Muscle layer of duodenum (tissue), 2 donors: ENCODE data around the gene KCNK18.
A peak's percentile ranks its signal among the peaks of the same experiment; 100 is the strongest.

Experiments
- H3K27ac ChIP-seq: one replicate; pipeline ENCODE4 v1.7.0; 2013; ENCODE audit warnings: mild to moderate bottlenecking, low read length
- H3K27me3 ChIP-seq: one replicate; pipeline ENCODE4 v1.7.0; 2013; ENCODE audit warnings: low read depth, mild to moderate bottlenecking, control low read depth, low read length
- H3K36me3 ChIP-seq, 2 donors: one replicate each; pipeline ENCODE4 v1.7.0; 2013; ENCODE audit warnings: low read length in 2 of 2, control low read depth in 1 of 2, mild to moderate bottlenecking in 1 of 2; ENCODE audit not compliant: insufficient read depth in 2 of 2, control insufficient read depth in 1 of 2
- H3K4me1 ChIP-seq, 2 donors: one replicate each; pipeline ENCODE4 v1.7.0; 2013; ENCODE audit warnings: low read length in 2 of 2, mild to moderate bottlenecking in 2 of 2, control low read depth in 1 of 2, moderate library complexity in 1 of 2; ENCODE audit not compliant: insufficient read depth in 2 of 2, control insufficient read depth in 1 of 2
- H3K4me3 ChIP-seq, 2 donors: one replicate each; pipeline ENCODE4 v1.7.0; 2013; ENCODE audit warnings: low read length in 2 of 2, low read depth in 1 of 2, mild to moderate bottlenecking in 1 of 2
- H3K9me3 ChIP-seq, 2 donors: one replicate each; pipeline ENCODE4 v1.7.0; 2013; ENCODE audit warnings: low read length in 2 of 2, control low read depth in 1 of 2, mild to moderate bottlenecking in 1 of 2; ENCODE audit not compliant: control insufficient read depth in 1 of 2
- donor health status: healthy.

The KCNK18 gene

DNA sequence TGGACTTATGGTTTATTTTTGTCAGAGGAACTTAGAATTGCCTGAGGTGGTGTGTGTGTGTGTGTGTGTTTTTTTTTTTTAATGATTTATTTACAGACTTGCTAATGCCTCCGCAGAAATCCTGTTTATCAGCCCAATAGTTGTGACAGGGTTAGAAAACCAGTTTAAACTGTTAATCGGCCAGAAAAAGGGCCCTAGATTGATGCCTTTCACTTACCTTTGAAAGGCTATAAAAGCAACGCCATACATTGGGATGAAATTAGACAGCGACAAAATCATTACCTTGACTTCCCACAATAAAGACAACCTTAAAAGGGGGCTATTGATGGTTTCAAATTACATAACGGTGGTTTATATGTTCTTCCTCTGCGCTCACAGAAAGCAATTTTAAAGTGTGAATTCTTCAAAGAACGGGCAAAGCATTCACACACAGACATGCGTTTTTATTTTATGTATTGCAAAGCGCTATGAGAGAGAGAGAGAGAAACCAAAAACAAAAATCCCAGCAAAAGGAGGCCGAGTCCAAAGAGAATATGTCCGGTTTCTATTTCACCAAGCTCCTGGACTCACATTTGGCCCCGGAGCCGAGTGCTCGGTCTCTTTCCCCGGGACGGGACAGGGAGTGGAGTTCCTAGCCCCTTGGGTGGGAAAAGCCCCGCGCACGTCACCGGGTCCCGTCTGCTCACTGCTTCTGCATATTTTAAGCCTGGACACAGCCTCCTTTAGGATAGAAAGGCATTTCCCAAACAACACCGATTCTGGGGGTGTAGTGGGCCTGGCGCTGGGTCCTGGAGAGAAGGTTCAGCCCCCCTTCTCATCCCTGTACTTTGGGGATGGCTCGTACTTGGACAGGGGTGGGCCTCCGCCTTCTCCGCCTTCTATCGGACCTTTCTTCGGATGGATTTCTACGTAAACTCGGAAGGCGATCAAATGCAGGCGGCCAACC, 32.4 kb upstream of the KCNK18 start:
- Histone ChIP-seq H3K36me3 (no peaks in the 10 kb centered on the region), H3K27ac (no peak overlapping the region), H3K4me1 (peaks cover 0 to 51% of the 10 kb centered on the region in 2 donors), H3K27me3 (peaks cover 90% of the 10 kb centered on the region), H3K4me3 (peak overlapping the region; percentile 32 to 33), H3K9me3 (no peaks in the 10 kb centered on the region)

DNA sequence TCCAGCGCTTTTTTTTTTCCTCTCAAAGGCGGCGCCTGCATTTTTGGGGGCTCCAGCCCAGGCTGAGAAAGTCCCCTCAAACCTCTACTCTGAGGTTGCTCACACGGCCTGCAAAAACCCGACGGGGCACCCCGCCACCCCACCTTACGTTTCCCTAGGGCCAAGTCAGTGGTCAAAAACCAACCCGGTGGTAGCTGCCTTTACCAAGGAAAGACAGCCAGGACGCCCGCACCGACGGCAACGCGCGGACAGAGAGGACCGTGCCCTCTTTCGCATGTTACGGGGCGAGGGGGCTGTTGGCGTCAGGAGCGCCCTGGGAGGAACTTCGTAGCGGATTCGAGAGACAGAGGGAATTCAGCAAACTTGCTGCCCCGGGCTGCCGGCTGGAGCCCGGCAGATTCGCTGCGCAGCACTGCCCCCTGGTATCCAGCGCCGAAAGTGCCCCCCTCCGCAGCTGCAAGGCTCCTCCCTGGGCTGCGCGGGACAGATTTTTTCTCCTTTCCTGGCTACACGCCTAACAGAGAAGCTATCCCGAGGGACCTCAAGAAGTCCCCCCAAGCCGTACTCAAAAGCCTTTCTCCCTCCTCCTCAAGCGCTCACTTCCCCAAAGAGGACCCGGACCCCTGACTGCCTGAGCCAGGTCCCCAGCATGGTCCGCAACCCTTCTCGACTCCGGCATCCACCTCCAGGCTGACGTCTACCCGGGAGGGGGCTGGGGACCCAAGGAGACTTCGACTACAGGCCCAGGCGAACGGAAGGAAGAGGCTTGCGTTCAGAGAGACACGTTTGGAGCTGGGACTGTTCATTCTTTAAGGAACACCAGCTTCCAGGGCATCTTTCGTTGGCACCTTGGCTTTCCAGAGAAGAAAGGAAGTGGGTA, 31.5 kb upstream of the KCNK18 start:
- Histone ChIP-seq H3K27me3 (peaks cover 87% of the 10 kb centered on the region), H3K36me3 (no peaks in the 10 kb centered on the region)

DNA sequence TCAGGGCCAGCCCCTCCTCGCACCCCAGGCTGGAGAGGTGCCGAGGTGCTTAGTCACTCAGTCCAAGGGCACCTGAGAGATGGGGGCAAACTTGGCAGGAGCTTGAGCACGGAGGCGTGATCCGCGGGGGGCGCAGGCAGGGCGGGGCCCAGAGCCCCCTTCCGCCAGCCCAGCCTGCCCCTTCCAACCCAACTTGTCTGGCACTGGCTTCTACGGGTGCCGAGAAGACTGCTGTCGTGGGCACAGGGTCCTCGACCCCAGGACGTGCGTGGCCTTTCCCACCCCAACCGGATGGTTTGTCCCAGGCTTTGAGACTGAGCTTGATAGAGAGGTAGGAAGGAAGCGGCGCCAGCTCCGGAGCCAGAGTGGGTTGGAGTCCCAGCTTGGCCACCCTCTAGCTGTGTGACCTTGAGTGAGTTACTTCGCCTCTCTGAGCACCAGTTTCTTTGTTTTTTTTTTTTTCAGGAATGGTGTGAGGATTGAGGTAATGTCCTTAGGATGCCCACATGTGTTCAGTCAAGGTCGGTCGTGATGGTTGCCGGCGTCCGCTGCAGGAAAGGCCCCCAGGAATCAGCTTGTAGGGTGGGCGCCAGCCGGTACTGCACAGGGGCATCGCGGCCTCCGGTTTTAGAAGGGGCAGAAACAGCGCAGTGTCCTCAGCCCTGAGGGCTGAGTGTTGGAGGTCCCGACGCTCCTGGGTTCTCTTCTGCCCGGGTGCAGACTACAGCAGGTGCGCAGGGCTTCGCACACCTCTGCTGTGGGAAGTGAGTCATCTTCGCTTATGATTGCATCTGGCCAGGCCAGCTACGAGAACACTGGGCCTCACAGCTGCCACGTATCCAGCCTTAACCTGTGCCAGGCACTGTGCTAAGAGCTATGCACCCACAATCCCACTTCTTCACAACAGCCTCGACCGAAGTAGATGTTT, 30.6 kb upstream of the KCNK18 start:
- no peaks in the 10 kb centered on the region for H3K9me3 ChIP-seq
- no peak overlapping the region for H3K27ac ChIP-seq
- H3K4me3 ChIP-seq = no peak overlapping the region
- H3K27me3 ChIP-seq = peaks cover 78% of the 10 kb centered on the region
- H3K4me1 ChIP-seq = peaks cover 0 to 51% of the 10 kb centered on the region in 2 donors
- no peaks in the 10 kb centered on the region for H3K36me3 ChIP-seq

More for the DNA sequence above, 31.5 kb upstream of the KCNK18 start:
- Histone ChIP-seq H3K4me3 (peak overlapping the region; percentile 32 to 33), H3K4me1 (peaks cover 0 to 51% of the 10 kb centered on the region in 2 donors), H3K9me3 (no peaks in the 10 kb centered on the region), H3K27ac (no peak overlapping the region)

DNA sequence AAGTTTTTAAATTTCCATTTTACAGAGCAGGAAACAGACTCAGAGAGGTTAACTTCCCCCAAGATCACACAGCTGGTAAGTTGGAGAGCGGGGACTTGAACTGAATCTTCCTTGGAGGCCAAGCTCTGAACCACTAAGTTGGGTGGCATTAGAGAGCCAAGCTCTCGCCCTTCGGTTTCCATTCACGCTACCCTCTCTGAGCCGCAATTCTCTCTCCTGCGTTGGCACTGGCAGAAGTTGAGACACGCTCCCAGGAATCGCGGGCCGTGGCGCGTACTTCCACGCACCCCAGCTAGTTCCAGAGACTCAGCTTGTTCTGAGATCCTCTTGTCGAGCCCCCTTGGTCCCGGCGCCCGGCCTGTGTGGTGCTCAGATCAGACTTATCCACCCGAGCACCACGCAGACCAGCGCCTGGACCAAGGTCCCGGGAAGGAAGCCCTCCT, 29.9 kb upstream of the KCNK18 start:
- Histone ChIP-seq H3K9me3 (no peaks in the 10 kb centered on the region), H3K27ac (no peak overlapping the region), H3K27me3 (peaks cover 71% of the 10 kb centered on the region), H3K4me3 (peak overlapping the region in 1 of 2 donors; percentile 39), H3K4me1 (peaks cover 0 to 48% of the 10 kb centered on the region in 2 donors), H3K36me3 (no peaks in the 10 kb centered on the region)

DNA sequence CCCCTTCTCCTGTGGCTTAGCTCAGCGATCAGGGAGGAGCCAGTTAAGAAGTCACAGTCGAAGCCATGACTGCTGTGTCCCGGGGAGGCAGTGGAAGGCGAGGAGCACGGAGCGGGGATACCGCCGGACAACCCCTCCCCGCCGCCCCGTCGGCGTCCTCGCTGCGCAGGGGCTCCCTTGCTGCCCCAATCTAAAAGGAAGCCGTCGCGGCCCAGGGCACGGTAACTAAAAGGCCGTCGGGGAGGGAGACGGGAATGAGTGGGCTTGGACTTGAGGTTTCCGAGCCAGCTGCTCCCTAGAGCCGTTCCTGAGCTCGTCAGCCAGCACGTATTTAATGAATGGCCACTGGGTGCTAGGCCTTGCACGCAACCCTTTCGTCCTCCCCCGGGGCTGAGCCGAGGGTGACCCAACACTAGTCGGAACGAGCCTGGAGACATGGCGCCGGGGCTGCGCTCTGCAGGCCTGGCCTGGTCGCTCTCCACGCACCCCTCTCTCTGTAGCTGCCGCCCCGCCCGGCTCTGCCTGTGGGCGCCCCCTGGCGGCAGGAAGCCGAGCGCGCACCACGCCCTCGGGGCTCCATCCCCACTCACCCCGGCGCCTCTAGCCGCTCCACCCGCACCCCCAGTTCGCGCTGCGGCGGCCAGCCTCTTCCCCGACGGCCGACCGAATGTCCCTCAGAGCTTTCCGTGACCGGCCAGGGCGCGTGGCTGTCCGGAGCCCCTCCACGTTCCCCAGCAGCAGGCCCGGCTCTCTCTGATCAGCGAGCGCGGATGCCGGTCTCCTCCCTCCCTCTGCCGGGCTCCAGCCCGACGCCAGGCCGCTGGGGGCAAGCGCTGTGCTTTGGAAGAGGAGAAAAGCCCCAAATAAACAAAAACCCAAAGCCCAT, 29.3 kb upstream of the KCNK18 start:
- Histone ChIP-seq H3K4me3 (peak overlapping the region; percentile 16 to 39), H3K27ac (no peak overlapping the region), H3K9me3 (no peaks in the 10 kb centered on the region), H3K27me3 (peaks cover 69% of the 10 kb centered on the region), H3K36me3 (no peaks in the 10 kb centered on the region), H3K4me1 (peaks cover 0 to 41% of the 10 kb centered on the region in 2 donors)

DNA sequence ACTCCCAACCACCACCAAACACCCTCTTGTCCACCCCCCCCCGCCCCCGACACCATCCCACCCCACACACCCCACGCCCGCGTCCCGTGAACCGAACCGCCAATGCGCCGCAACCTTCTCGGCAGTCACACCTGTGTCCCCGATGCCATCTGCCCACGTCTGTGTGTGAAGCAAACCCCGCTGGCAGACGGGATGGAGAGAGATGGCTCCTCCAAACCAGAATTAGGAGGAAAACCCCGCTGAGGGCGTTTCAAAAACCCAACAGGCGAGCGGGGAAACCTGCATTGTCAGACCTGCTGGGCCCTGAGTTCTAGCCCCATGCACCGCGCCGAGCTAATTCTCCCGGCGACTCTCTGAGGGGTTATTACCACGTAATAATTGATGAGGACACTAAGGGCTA, 28.6 kb upstream of the KCNK18 start:
- Histone ChIP-seq H3K9me3 (no peaks in the 10 kb centered on the region), H3K36me3 (no peaks in the 10 kb centered on the region), H3K27me3 (peaks cover 67% of the 10 kb centered on the region), H3K4me1 (peaks cover 0 to 34% of the 10 kb centered on the region in 2 donors), H3K27ac (no peak overlapping the region), H3K4me3 (no peak overlapping the region)

DNA sequence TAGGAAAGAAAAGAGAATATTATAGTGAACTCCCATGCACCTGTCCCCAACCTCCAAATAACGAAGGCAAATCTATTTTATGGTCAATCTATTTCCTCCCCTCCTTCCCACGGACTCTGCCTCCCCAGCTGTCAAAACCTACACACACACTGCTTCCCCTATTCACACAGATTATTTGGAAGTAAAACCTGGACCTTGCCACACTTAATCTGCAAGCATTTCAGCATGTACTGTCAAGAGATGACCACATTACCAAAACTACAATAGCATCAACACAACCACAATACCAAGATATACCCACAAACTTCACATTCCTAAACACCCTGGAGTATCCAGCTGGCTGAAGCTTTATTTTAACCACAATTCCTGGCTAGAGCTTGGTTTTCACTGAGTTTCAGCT, 27.8 kb upstream of the KCNK18 start:
- Histone ChIP-seq H3K36me3 (no peaks in the 10 kb centered on the region), H3K4me1 (peaks cover 0 to 34% of the 10 kb centered on the region in 2 donors), H3K4me3 (no peak overlapping the region), H3K27me3 (peaks cover 67% of the 10 kb centered on the region), H3K27ac (no peak overlapping the region), H3K9me3 (no peaks in the 10 kb centered on the region)

DNA sequence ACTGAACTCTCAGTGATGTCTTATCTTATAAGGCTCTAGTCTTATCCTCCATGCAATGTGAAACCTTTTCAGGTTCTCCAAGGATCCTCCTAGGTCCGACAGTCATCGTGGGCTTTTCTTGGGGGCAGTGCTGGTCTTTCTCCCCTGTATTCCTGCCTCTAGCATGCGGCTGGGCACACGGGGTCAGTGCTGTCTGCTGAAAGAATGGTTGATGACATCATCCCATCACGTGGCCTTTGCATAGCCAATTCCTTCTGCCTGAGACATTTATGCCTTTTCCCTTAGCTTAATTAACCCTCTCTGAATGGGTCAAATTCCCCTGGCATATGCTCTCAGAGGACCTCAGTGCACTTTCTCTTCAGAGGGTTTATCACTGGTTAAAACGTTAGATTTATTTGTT, 27.0 kb upstream of the KCNK18 start:
- H3K4me1 ChIP-seq = peaks cover 0 to 37% of the 10 kb centered on the region in 2 donors
- no peaks in the 10 kb centered on the region for H3K9me3 ChIP-seq
- peaks cover 62% of the 10 kb centered on the region for H3K27me3 ChIP-seq
- no peak overlapping the region for H3K27ac ChIP-seq
- H3K36me3 ChIP-seq = no peaks in the 10 kb centered on the region
- no peak overlapping the region for H3K4me3 ChIP-seq

DNA sequence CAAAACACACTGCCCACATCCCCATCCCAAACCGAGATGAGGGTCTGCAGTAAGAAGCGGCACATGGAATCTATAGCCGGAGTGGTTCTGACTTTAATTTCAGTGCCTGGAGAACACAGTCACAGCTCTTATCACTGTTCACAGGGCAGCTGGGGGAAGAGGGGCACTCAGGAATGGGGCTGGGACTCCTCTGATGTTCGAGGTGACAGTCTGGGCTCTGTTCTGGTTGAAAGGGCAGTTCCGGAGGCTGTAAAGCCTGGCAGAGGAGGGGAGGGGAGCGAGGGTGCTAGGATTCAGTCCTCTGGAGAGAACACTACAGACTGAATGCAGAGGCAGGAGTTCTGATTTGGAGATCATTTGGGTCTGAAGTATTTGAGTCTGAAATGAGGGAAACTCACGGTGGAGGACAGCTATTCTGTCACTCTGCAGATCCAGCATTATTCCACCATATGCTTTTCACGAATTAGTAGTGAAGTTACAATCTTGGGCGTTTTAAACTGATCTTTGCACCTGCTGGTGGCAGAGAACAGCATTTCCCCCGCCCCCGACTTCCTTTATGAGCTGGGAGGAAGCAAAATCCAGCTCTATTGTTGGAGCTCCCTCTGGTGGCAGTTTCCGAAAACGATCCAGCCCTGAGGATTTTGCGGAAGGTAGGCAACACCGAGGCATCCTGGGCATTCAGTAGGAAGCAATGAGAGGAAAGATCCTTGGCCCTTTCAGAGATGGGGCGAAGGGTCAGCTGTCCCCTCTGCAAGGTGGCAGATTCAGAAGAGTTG, 22.7 kb upstream of the KCNK18 start:
- no peaks in the 10 kb centered on the region for H3K36me3 ChIP-seq
- H3K4me1 ChIP-seq = peaks cover 0 to 14% of the 10 kb centered on the region in 2 donors
- no peak overlapping the region for H3K27ac ChIP-seq
- H3K4me3 ChIP-seq = peak overlapping the region; percentile 64 to 68
- H3K27me3 ChIP-seq = peaks cover 26% of the 10 kb centered on the region
- no peaks in the 10 kb centered on the region for H3K9me3 ChIP-seq
